GM19193 (cell line): Measurements from ENCODE around the gene CARMIL1.

Source experiments
- POLR2A ChIP-seq: IDR thresholded peaks from 4 replicates; pipeline ENCODE4 v1.6.1; 2011; ENCODE audit not compliant: insufficient read depth, insufficient read length; ENCODE audit errors: extremely low read depth

CARMIL1 gene

DNA sequence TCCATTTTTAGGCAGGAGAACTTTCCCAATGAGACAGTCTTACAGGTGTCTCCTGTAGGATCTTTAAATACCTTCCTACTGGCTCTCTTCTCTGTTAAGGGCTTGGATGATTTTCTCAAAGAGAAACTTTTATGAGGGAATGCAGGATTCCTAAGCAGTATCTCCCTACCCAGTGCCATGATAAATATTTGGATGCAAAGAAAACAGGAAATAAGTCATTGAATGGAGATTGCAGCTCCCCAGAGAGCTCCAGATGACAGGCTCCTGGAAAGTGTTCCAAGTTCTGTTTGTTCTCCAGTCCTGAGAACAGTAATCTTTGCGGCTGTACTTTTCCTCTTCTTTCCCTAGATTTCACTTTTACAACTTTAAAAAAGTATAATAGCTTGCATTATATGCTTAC lies 370.4 kb downstream of the CARMIL1 start:
- TF ChIP-seq POLR2A, result no peak

DNA sequence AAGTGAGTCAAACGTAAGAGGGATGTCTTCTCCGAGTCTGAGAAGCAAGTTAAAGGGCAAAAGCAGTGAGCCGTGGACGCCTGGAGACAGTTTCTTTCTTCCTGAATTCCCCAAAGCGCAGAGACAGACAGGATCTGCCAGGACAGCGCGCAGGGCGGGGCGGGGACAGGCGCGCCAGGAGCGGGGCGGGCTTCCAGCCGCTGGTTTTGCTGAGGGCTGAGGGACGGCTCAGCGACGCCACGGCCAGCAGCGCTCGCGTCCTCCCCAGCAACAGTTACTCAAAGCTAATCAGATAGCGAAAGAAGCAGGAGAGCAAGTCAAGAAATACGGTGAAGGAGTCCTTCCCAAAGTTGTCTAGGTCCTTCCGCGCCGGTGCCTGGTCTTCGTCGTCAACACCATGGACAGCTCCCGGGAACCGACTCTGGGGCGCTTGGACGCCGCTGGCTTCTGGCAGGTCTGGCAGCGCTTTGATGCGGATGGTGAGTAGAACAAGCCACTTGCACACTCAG lies 372.9 kb downstream of the CARMIL1 start, which contains the start of gene SCGN:
Gene SCGN (plus strand): TSS at position 209 of the 509 bp plus-strand sequence. CDS start 189 bp downstream, at position 398.
- no peak for TF ChIP-seq POLR2A

- no peak for TF ChIP-seq POLR2A
These were observed 376.5 kb downstream of the CARMIL1 start for GRCh38 chr6:25655723-25656122.

GRCh38 chr6:25659633-25660368 lies 380.6 kb downstream of the CARMIL1 start:
- TF ChIP-seq POLR2A, result no peak

DNA sequence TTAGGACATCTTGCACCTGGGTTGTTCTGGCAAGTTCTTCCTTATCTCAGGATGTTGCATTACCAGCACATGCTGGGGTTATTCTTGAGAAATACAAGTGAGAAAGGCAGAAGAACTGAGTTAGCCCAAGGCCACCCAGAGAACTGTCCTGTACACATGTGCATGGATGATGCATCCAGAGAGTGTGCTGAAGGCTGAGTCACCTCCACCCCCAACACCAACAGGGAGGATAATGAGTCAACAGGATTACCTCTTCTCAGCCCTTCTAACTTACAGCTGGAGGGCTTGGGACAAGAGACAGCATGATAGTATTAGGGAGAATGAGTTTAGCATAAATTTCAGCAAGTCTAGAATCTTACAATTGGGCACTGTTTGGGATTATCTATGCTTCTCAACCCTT lies 381.3 kb downstream of the CARMIL1 start:
- TF ChIP-seq POLR2A, result no peak

- no peak for TF ChIP-seq POLR2A
These were observed 382.1 kb downstream of the CARMIL1 start for GRCh38 chr6:25661129-25661779.

DNA sequence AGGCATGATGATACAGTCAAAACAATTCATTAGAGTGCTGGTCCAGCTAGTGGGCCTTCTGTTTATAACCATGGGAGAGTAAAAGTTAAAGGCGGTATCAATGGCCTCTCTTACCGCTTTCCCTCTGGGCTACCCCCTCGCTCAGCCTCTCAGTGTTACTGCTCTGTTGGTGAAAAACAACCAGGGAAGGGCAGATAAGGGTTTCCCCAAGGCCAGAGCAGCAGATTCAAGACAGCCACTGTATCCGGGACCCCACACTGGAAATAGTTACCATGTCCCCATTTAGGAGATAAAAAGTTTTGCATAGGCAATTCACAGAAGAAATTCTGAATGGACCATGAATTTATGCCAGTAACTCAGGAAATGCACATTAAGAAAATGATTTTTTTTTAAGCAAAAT lies 386.3 kb downstream of the CARMIL1 start:
- TF ChIP-seq POLR2A, result no peak

DNA sequence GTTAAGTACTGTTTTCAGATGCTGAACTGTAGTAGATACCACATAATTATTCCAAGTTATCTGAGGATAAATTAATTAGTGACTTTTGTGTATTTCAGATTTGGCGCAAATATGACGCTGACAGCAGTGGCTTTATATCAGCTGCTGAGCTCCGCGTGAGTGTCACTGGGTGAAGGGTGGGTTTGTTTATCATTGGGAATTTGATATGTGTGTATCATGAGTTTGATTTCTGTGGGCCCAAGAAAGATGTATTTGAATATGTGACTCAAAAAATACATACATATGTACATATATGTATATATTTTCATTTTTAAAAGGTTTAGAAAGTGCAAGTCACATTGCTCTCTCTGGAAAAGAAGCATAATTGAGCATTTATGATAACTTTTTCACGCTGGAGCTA lies 390.2 kb downstream of the CARMIL1 start:
- TF ChIP-seq POLR2A, result no peak
